ENCODE results near the gene RAB4B.

RAB4B gene

DNA sequence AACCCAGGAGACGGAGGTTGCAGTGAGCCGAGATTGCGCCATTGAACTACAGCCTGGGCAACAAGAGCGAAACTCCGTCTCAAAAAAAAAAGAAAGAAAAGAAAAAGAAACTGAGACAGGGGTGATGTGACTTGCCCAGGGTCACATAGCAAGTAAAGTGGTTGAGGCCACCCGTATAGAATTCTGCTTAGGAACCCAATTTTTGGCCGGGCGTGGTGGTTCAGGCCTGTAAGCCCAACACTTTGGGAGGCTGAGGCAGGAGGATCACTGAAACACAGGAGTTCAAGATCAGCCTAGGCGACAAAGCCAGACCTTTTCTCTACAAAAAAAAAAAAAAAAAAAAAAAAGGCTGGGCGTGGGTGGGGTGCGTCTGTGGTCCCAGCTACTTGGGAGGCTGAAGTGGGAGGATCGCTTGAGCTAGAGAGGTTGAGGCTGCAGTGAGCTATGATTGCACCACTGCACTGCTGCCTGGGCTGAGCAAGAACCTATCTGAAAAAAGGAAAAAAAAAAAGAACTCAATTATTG is 25.7 kb upstream of the RAB4B start:
- in situ Hi-C loops (cut with HindIII; ENCODE audit: low sequenced_read_pairs) = no loop called here
- TF ChIP-seq, protein P1, sequence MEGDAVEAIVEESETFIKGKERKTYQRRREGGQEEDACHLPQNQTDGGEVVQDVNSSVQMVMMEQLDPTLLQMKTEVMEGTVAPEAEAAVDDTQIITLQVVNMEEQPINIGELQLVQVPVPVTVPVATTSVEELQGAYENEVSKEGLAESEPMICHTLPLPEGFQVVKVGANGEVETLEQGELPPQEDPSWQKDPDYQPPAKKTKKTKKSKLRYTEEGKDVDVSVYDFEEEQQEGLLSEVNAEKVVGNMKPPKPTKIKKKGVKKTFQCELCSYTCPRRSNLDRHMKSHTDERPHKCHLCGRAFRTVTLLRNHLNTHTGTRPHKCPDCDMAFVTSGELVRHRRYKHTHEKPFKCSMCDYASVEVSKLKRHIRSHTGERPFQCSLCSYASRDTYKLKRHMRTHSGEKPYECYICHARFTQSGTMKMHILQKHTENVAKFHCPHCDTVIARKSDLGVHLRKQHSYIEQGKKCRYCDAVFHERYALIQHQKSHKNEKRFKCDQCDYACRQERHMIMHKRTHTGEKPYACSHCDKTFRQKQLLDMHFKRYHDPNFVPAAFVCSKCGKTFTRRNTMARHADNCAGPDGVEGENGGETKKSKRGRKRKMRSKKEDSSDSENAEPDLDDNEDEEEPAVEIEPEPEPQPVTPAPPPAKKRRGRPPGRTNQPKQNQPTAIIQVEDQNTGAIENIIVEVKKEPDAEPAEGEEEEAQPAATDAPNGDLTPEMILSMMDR (IDR thresholded peaks at IDR 0.05; ENCODE audit: low read depth, low read length) = no peak
- H3K4me3 ChIP-seq (ENCODE audit: low read depth, low read length) = peak overlapping the region; percentile 88
- no peak for DNase-seq (ENCODE audit: low read depth, low spot score)

DNA sequence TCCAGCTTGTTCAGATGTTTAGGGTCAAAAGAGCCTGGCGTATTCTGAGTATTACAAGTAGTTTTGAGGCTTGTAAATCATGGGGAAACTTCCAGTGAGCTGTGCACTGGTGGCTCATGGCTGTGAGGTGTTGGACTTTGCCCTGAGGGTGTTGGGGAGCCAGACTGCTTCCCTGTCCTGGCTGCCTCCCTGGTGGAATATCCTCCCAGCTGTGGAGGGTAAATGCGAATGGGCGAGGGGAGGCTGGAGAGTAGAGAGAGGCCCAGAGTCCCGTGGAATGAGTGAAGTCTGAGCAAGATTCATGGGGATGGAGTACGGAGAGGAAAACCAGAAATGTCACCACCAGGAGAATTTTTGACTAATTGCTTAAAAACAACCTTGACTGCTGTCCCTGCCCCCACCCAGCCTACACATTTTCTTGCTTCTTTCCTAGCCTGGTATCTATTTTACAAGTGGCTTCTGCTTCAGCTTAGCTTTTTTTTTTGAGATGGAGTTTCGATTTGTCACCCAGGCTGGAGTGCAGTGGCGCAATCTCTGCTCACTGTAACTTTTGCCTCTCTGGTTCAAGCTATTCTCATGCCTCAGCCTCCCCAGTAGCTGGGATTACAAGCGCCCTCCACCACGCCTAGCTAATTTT is 23.3 kb upstream of the RAB4B start:
- TF ChIP-seq, protein P1 (IDR thresholded peaks at IDR 0.05; ENCODE audit: low read depth, low read length) = no peak
- DNase-seq (ENCODE audit: low read depth, low spot score) = no peak
- H3K4me3 ChIP-seq (ENCODE audit: low read depth, low read length) = no peak overlapping the region
- in situ Hi-C loops (cut with HindIII; ENCODE audit: low sequenced_read_pairs) = no loop called here

DNA sequence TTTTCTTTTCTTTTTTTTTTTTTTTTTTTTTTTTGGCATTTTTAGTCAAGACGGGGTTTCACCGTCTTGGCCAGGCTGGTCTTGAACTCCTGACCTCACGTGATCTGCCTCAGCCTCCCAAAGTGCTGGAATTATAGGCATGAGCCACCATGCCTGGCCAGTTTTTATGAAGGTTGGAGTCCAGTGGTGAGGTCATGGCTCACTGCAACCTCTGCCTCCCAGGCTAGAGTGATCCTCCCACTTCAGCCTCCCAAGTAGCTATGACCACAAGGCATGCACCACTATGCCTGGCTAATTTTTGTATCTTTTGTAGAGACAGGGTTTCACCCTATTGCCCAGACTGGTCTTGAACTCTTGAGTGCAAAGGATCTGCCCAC is 22.8 kb upstream of the RAB4B start:
- no peak for DNase-seq (ENCODE audit: low read depth, low spot score)
- in situ Hi-C loops (cut with HindIII; ENCODE audit: low sequenced_read_pairs) = no loop called here
- no peak overlapping the region for H3K4me3 ChIP-seq (ENCODE audit: low read depth, low read length)
- TF ChIP-seq, protein P1 (IDR thresholded peaks at IDR 0.05; ENCODE audit: low read depth, low read length) = no peak

DNA sequence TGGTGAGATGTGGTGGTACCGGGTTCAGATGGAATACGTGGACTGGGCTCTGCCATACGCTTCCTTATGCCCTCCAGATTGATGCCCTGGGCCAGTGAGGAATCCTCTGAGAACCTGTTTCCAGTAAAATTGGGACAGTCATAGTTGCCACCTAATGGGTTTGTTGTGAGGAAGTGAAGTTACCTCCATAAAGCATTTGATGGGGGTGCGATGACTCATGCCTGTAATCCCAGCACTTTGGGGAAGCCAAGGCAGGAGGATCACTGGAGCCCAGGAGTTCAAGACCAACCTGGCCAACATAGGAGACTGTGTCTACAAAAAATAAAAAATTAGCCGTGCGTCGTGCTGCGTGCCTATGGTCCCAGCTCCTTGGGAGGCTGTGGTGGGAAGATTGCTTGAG is 22.3 kb upstream of the RAB4B start:
- H3K4me3 ChIP-seq (ENCODE audit: low read depth, low read length) = no peak overlapping the region
- in situ Hi-C loops (cut with HindIII; ENCODE audit: low sequenced_read_pairs) = no loop called here
- no peak for DNase-seq (ENCODE audit: low read depth, low spot score)
- TF ChIP-seq, protein P1 (IDR thresholded peaks at IDR 0.05; ENCODE audit: low read depth, low read length) = no peak

DNA sequence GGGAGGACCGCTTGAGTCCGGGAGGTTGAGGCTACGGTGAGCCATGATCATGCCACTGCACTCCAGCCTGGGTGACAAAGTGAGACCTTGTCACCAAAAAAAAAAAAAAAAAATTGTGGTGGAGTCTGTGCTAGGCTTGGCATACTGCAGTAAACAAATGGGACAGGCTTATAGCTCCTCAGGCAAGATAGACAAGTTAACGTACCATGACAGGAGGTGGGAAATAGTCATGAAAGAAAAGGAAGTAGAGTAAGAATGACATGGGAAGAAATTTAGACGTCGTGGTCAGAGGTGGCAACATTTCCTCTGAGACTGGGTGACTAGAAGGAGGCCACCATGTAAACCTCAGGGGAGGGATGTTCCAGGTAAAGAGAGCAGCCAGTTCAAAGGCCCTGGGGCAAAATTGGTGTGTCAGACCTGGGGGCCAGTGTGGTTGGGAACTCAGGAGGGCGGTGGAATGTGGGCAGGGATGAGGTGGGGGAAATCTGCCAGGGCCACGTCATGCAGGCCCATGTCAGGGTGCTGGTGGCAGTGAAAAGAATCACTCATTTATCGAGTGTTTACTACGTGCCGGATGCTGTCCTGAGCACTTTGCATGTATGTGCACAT is 21.4 kb upstream of the RAB4B start:
- in situ Hi-C loops (cut with HindIII; ENCODE audit: low sequenced_read_pairs) = no loop called here
- TF ChIP-seq, protein P1 (IDR thresholded peaks at IDR 0.05; ENCODE audit: low read depth, low read length) = no peak
- no peak for DNase-seq (ENCODE audit: low read depth, low spot score)
- H3K4me3 ChIP-seq (ENCODE audit: low read depth, low read length) = no peak overlapping the region

DNA sequence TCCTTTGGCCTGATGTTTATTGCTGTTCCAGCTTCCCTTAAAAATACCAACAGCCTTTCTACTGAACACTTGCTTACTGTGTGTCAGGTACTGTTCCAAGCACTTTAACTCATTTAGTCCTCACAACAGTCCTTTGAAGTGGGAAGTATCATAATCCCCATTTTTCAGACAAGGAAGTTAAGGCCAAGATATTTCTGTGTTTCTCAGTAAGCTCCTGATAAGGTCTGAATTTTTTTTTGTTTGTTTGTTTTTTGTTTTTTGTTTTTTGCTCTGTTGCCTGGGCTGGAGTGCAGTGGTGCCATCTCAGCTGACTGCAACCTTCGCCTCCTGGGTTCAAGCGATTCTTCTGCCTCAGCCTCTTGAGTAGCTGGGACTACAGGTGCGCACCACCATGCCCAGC is 19.6 kb upstream of the RAB4B start:
- TF ChIP-seq, protein P1 (IDR thresholded peaks at IDR 0.05; ENCODE audit: low read depth, low read length) = no peak
- in situ Hi-C loops (cut with HindIII; ENCODE audit: low sequenced_read_pairs) = no loop called here
- no peak for DNase-seq (ENCODE audit: low read depth, low spot score)
- no peak overlapping the region for H3K4me3 ChIP-seq (ENCODE audit: low read depth, low read length)

Data from astrocyte of the spinal cord (primary cell).